Uterus (tissue), 2 donors: ENCODE data around the gene PPARGC1A.

Experiments
- POLR2A ChIP-seq, 2 donors: fragments of 450-650 bp; IDR thresholded peaks; one replicate each; pipeline ENCODE4 v1.6.1; 2016; ENCODE audit warnings: antibody characterized with exemption in 2 of 2, mild to moderate bottlenecking in 1 of 2, moderate library complexity in 1 of 2
- TF ChIP-seq, protein P1 (sequence below), 4 experiments: fragments of 200-600 bp in 2 of 4; fragments of 450-650 bp in 2 of 4; sonication (generic) in 2 of 4; IDR thresholded peaks; one replicate each; pipeline ENCODE4 v1.5.1; 2016 to 2019; ENCODE audit warnings: antibody characterized with exemption in 4 of 4, mild to moderate bottlenecking in 2 of 4, moderate library complexity in 1 of 4

DNA sequence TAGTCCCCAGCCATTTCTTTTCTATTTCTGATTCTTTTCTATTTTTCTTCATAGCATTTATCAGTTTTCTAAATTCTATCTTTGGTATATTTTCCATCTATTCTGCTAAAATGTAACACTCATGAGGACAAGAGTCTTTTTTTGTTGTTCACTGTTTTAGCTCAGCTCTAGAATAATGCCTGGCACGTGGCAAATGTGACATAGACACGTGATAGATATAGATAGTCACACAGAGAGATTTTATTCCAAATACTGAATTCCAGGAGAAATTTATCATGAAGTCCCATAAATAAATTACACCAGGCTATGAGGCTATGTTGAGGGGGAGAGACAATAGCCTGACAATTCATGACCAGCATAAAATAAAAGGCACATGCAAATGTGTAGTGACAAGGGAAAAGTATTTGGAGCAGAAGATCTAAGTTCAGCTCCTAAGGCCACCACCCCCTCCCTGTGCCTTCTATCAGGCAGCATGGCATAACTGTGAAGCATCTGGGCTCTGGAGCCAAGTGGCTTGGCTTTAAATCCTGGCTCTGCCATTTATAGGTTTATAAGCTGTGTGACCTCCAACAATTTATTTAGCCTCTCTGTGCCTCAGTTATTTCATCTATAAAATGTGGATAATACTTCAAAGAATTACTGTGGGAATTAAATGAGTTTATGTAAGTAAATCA is 25.7 kb upstream of the PPARGC1A start:
- TF ChIP-seq, protein P1, sequence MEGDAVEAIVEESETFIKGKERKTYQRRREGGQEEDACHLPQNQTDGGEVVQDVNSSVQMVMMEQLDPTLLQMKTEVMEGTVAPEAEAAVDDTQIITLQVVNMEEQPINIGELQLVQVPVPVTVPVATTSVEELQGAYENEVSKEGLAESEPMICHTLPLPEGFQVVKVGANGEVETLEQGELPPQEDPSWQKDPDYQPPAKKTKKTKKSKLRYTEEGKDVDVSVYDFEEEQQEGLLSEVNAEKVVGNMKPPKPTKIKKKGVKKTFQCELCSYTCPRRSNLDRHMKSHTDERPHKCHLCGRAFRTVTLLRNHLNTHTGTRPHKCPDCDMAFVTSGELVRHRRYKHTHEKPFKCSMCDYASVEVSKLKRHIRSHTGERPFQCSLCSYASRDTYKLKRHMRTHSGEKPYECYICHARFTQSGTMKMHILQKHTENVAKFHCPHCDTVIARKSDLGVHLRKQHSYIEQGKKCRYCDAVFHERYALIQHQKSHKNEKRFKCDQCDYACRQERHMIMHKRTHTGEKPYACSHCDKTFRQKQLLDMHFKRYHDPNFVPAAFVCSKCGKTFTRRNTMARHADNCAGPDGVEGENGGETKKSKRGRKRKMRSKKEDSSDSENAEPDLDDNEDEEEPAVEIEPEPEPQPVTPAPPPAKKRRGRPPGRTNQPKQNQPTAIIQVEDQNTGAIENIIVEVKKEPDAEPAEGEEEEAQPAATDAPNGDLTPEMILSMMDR (IDR thresholded peaks at IDR 0.05): no peak
- no peak for TF ChIP-seq POLR2A (IDR thresholded peaks at IDR 0.05)
